ENCODE data around the gene EMILIN1. TPM values are rescaled to one million over a fixed set of nuclear protein-coding genes. Genes with fewer than 3 reads are reported as not detected.
"Not testable (repeated sequence)": the region's sequence is repeated elsewhere in the genome, so short reads cannot be mapped to it uniquely, and the experiment has no call there.

EMILIN1 gene
- total RNA-seq, 2 experiments from 2014 or later = 0.40 to 0.46 TPM

- no peak for DNase-seq
- peak overlapping the region; percentile 96 for H3K4me3 Mint-ChIP-seq
- H3K27me3 Mint-ChIP-seq = no peaks in the 10 kb centered on the region
- H3K27ac Mint-ChIP-seq = peak overlapping the region; percentile 91
- no peaks in the 10 kb centered on the region for H3K9me3 Mint-ChIP-seq (ENCODE audit: low read depth)
- intact Hi-C loops (cut with DNase I, micrococcal nuclease) = loop anchor here (1.0 to 10.0 kb wide), 14 partner anchors 11 to 1396 kb away; partner anchors contain the start of genes ADGRF3 (in 1 of the 2), AGBL5 (in 1 of the 2), ATRAID (in 1 of the 2) and CAD (in 1 of the 2)
- H3K4me1 Mint-ChIP-seq = peaks cover 64% of the 10 kb centered on the region
- POLR2A ChIA-PET = interaction anchor here (0.6 to 2.2 kb wide), 6 partner anchors 10 to 101 kb away, joined by 3 to 15 read pairs (median 4); partner anchors contain the start of gene AGBL5
- no peak for ATAC-seq
- H3K36me3 Mint-ChIP-seq (ENCODE audit: low read depth) = peaks cover 40% of the 10 kb centered on the region
- CTCF ChIA-PET = interaction anchor here (0.7 to 2.5 kb wide), 7 partner anchors 10 to 217 kb away, joined by 3 to 24 read pairs (median 5); partner anchors contain the start of genes AGBL5 and KHK
Observed at GRCh38 chr2:27070653-27071276, 7.7 kb upstream of the EMILIN1 start.

- Mint-ChIP-seq H3K9me3 (ENCODE audit: low read depth) (no peaks in the 10 kb centered on the region), H3K4me1 (peaks cover 66% of the 10 kb centered on the region), H3K4me3 (peak within 1 kb of the TSS; percentile 96), H3K36me3 (ENCODE audit: low read depth) (peaks cover 34% of the 10 kb centered on the region), H3K27ac (peak within 1 kb of the TSS; percentile 91), H3K27me3 (no peaks in the 10 kb centered on the region)
- ATAC-seq = peak; percentile 89
- ChIA-PET CTCF (interaction anchor here (0.6 to 2.5 kb wide), 10 partner anchors 9 to 292 kb away, joined by 3 to 24 read pairs (median 4); partner anchors contain the start of genes AGBL5 and KHK), POLR2A (interaction anchor here (0.6 to 2.2 kb wide), 7 partner anchors 10 to 100 kb away, joined by 3 to 15 read pairs (median 4); partner anchors contain the start of gene AGBL5)
- intact Hi-C loops (cut with DNase I, micrococcal nuclease) = loop anchor here (1.0 to 10.0 kb wide), 14 partner anchors 10 to 1397 kb away; partner anchors contain the start of genes ADGRF3 (in 1 of the 2), AGBL5 (in 1 of the 2), ATRAID (in 1 of the 2) and CAD (in 1 of the 2)
- peak; percentile 94 for DNase-seq
Observed at GRCh38 chr2:27071277-27071989, 7.0 kb upstream of the EMILIN1 start, which contains the start of gene OST4. Gene OST4 (minus strand): TSS chr2:27071654.

- intact Hi-C loops (cut with DNase I, micrococcal nuclease) = loop anchor here (1.0 to 10.0 kb wide), 14 partner anchors 9 to 1397 kb away; partner anchors contain the start of genes ADGRF3 (in 1 of the 2), AGBL5 (in 1 of the 2), ATRAID (in 1 of the 2) and CAD (in 1 of the 2)
Observed at GRCh38 chr2:27071990-27072830, 6.2 kb upstream of the EMILIN1 start.

GRCh38 chr2:27072920-27073319 lies 5.5 kb upstream of the EMILIN1 start:
- DNase-seq (no peak), ATAC-seq (no peak)
- POLR2A ChIA-PET = interaction anchor here (0.8 to 2.2 kb wide), 2 partner anchors 8 to 21 kb away, joined by 3 to 15 read pairs; partner anchors contain the start of gene AGBL5
- H3K4me1 Mint-ChIP-seq = peaks cover 72% of the 10 kb centered on the region
- CTCF ChIA-PET = interaction anchor here (0.8 to 2.5 kb wide), 8 partner anchors 8 to 146 kb away, joined by 3 to 24 read pairs (median 4); partner anchors contain the start of genes AGBL5 and KHK
- no peaks in the 10 kb centered on the region for H3K27me3 Mint-ChIP-seq
- no peaks in the 10 kb centered on the region for H3K9me3 Mint-ChIP-seq (ENCODE audit: low read depth)
- intact Hi-C loops (cut with DNase I, micrococcal nuclease) = loop anchor here (1.0 to 10.0 kb wide), 3 partner anchors 8 to 1398 kb away; partner anchors contain the start of genes ADGRF3 (in 1 of the 2), DTNB (in 1 of the 2) and SELENOI (in 1 of the 2)
- peak overlapping the region; percentile 89 for H3K27ac Mint-ChIP-seq
- peaks cover 27% of the 10 kb centered on the region for H3K36me3 Mint-ChIP-seq (ENCODE audit: low read depth)
- peak overlapping the region; percentile 80 for H3K4me3 Mint-ChIP-seq

More at GRCh38 chr2:27071990-27072830, 6.2 kb upstream of the EMILIN1 start:
- Mint-ChIP-seq H3K27ac (peak overlapping the region; percentile 89), H3K9me3 (ENCODE audit: low read depth) (no peaks in the 10 kb centered on the region), H3K36me3 (ENCODE audit: low read depth) (peaks cover 33% of the 10 kb centered on the region), H3K27me3 (no peaks in the 10 kb centered on the region), H3K4me1 (peaks cover 71% of the 10 kb centered on the region), H3K4me3 (peak overlapping the region; percentile 80)
- DNase-seq = peak; percentile 65
- ChIA-PET POLR2A (interaction anchor here (0.6 to 2.2 kb wide), 6 partner anchors 9 to 38 kb away, joined by 3 to 15 read pairs (median 4); partner anchors contain the start of gene AGBL5), CTCF (interaction anchor here (0.6 to 2.5 kb wide), 12 partner anchors 9 to 146 kb away, joined by 3 to 24 read pairs (median 4); partner anchors contain the start of genes AGBL5 and KHK)
- ATAC-seq = peak; percentile 27

- DNase-seq = no peak
- Mint-ChIP-seq H3K36me3 (ENCODE audit: low read depth) (peaks cover 21% of the 10 kb centered on the region), H3K4me1 (peaks cover 67% of the 10 kb centered on the region), H3K9me3 (ENCODE audit: low read depth) (no peaks in the 10 kb centered on the region), H3K4me3 (no peak overlapping the region), H3K27ac (peak overlapping the region; percentile 70), H3K27me3 (no peaks in the 10 kb centered on the region)
- ATAC-seq = no peak
- POLR2A ChIA-PET = no interaction called here
- CTCF ChIA-PET = interaction anchor here (0.7 to 1.9 kb wide), 4 partner anchors 13 to 77 kb away, joined by 3 to 14 read pairs (median 3); partner anchors contain the start of gene KHK
- intact Hi-C loops (cut with DNase I, micrococcal nuclease) = loop anchor here in 1 of 2 experiments (5.0 to 10.0 kb wide), 2 partner anchors 726 to 1399 kb away; partner anchors contain the start of genes ADGRF3, DTNB and SELENOI
Observed at GRCh38 chr2:27073782-27074181, 4.6 kb upstream of the EMILIN1 start.

GRCh38 chr2:27074738-27075565 lies 3.5 kb upstream of the EMILIN1 start:
- CTCF ChIA-PET = interaction anchor here (0.8 to 1.9 kb wide), 2 partner anchors 10 to 12 kb away, joined by 3 to 14 read pairs; partner anchors contain the start of gene KHK
- peaks cover 56% of the 10 kb centered on the region for H3K4me1 Mint-ChIP-seq
- ATAC-seq = no peak
- H3K36me3 Mint-ChIP-seq (ENCODE audit: low read depth) = peaks cover 11% of the 10 kb centered on the region
- no peaks in the 10 kb centered on the region for H3K9me3 Mint-ChIP-seq (ENCODE audit: low read depth)
- H3K4me3 Mint-ChIP-seq = no peak overlapping the region
- POLR2A ChIA-PET = no interaction called here
- DNase-seq = peak; percentile 62
- H3K27ac Mint-ChIP-seq = peak overlapping the region; percentile 77
- H3K27me3 Mint-ChIP-seq = no peaks in the 10 kb centered on the region
- intact Hi-C loops (cut with DNase I, micrococcal nuclease) = loop anchor here in 1 of 2 experiments (5.0 to 10.0 kb wide), 2 partner anchors 728 to 1400 kb away; partner anchors contain the start of genes ADGRF3, DTNB and SELENOI

GRCh38 chr2:27075566-27075871 lies 2.9 kb upstream of the EMILIN1 start:
- H3K4me1 Mint-ChIP-seq = peaks cover 57% of the 10 kb centered on the region
- ATAC-seq; H3K27me3 Mint-ChIP-seq; H3K9me3 Mint-ChIP-seq (ENCODE audit: low read depth); H3K36me3 Mint-ChIP-seq (ENCODE audit: low read depth); H3K4me3 Mint-ChIP-seq; POLR2A ChIA-PET: not testable (repeated sequence)
- peak; percentile 52 for DNase-seq
- CTCF ChIA-PET = interaction anchor here (0.8 kb wide), 1 partner anchor 10 kb away, joined by 3 read pairs; no protein-coding TSS in a partner anchor
- H3K27ac Mint-ChIP-seq = peak overlapping the region; percentile 77
- intact Hi-C loops (cut with DNase I, micrococcal nuclease) = loop anchor here in 1 of 2 experiments (10.0 kb wide), 1 partner anchor 1401 kb away; the partner anchor contains the start of gene DTNB

GRCh38 chr2:27076323-27076722 lies 2.1 kb upstream of the EMILIN1 start:
- H3K27me3 Mint-ChIP-seq = no peaks in the 10 kb centered on the region
- CTCF ChIA-PET = no interaction called here
- H3K27ac Mint-ChIP-seq = peak overlapping the region; percentile 74
- no peaks in the 10 kb centered on the region for H3K36me3 Mint-ChIP-seq (ENCODE audit: low read depth)
- peaks cover 62% of the 10 kb centered on the region for H3K4me1 Mint-ChIP-seq
- DNase-seq = no peak
- ATAC-seq = no peak
- POLR2A ChIA-PET = interaction anchor here (0.6 kb wide), 1 partner anchor 8 kb away, joined by 4 read pairs; no protein-coding TSS in a partner anchor
- no peak overlapping the region for H3K4me3 Mint-ChIP-seq
- intact Hi-C loops (cut with DNase I, micrococcal nuclease) = loop anchor here in 1 of 2 experiments (10.0 kb wide), 1 partner anchor 1402 kb away; the partner anchor contains the start of gene DTNB
- H3K9me3 Mint-ChIP-seq (ENCODE audit: low read depth) = no peaks in the 10 kb centered on the region

- ChIA-PET POLR2A (interaction anchor here (0.6 kb wide), 1 partner anchor 9 kb away, joined by 4 read pairs; no protein-coding TSS in a partner anchor), CTCF (interaction anchor here (0.6 kb wide), 1 partner anchor 26 kb away, joined by 3 read pairs; the partner anchor contains the start of gene AGBL5)
- H3K4me3 Mint-ChIP-seq = no peak overlapping the region
- DNase-seq (no peak), ATAC-seq (no peak)
- intact Hi-C loops (cut with DNase I, micrococcal nuclease) = loop anchor here in 1 of 2 experiments (10.0 kb wide), 1 partner anchor 1402 kb away; the partner anchor contains the start of gene DTNB
- peak overlapping the region; percentile 55 for H3K27ac Mint-ChIP-seq
- H3K9me3 Mint-ChIP-seq (ENCODE audit: low read depth) = no peaks in the 10 kb centered on the region
- H3K27me3 Mint-ChIP-seq = no peaks in the 10 kb centered on the region
- no peaks in the 10 kb centered on the region for H3K36me3 Mint-ChIP-seq (ENCODE audit: low read depth)
- H3K4me1 Mint-ChIP-seq = peaks cover 65% of the 10 kb centered on the region
Observed at GRCh38 chr2:27077231-27077630, 1.2 kb upstream of the EMILIN1 start.

All from activated CD4-positive, alpha-beta T cell treated with anti-CD3 and anti-CD28 coated beads for 36 hours (primary cell).